Fibroblast of lung (primary cell): Measurements from ENCODE around the gene RASA3. TPM values are rescaled to one million over a fixed set of nuclear protein-coding genes. Genes with fewer than 3 reads are reported as not detected.

Experiments used
- DNase-seq, 2 donors: peaks; one replicate each; pipeline versions ENCODE4 v3.0.0 to v3.0.0-alpha.2; 2010; ENCODE audit warnings: low read depth in 2 of 2
- H2AFZ ChIP-seq: 2 replicates; pipeline ENCODE4 v1.5.1; 2012; ENCODE audit warnings: low read length, control low read depth, inconsistent platforms
- H3K27ac ChIP-seq: 2 replicates; pipeline ENCODE4 v1.5.1; 2011; ENCODE audit warnings: low read length, control low read depth; ENCODE audit not compliant: insufficient read depth
- H3K27me3 ChIP-seq: 2 replicates; pipeline ENCODE4 v1.5.1; 2011; ENCODE audit warnings: mild to moderate bottlenecking, low read length; ENCODE audit not compliant: control insufficient read depth, insufficient read depth
- H3K36me3 ChIP-seq: 2 replicates; pipeline ENCODE4 v1.5.1; 2011; ENCODE audit warnings: low read length; ENCODE audit not compliant: control insufficient read depth, insufficient read depth
- H3K4me1 ChIP-seq: 2 replicates; pipeline ENCODE4 v1.5.1; 2011; ENCODE audit warnings: low read length; ENCODE audit not compliant: control insufficient read depth, insufficient read depth; ENCODE audit errors: extremely low read depth
- H3K4me2 ChIP-seq: 2 replicates; pipeline ENCODE4 v1.5.1; 2011; ENCODE audit warnings: low read length, control low read depth; ENCODE audit not compliant: insufficient read depth; ENCODE audit errors: extremely low read depth
- H3K4me3 ChIP-seq, 4 experiments: fragments of 200-600 bp in 1 of 4; sonication (generic) in 1 of 4; replicated peaks in 1 of 4; 2 replicates each; pipeline ENCODE4 v1.5.1; 2011 to 2016; ENCODE audit warnings: low read length in 4 of 4, low read depth in 3 of 4, mild to moderate bottlenecking in 3 of 4, control low read depth in 2 of 4, inconsistent platforms in 1 of 4, mixed read lengths in 1 of 4; ENCODE audit not compliant: insufficient read depth in 1 of 4; ENCODE audit errors: control extremely low read depth in 1 of 4
- H3K79me2 ChIP-seq: 2 replicates; pipeline ENCODE4 v1.5.1; 2012; ENCODE audit warnings: mild to moderate bottlenecking, low read length, inconsistent platforms; ENCODE audit not compliant: control insufficient read depth, insufficient read depth
- H3K9ac ChIP-seq: 2 replicates; pipeline ENCODE4 v1.5.1; 2011; ENCODE audit warnings: mild to moderate bottlenecking, low read length, control low read depth; ENCODE audit not compliant: insufficient read depth
- H3K9me3 ChIP-seq: 2 replicates; pipeline ENCODE4 v1.5.1; 2012; ENCODE audit warnings: low read depth, low read length; ENCODE audit not compliant: control insufficient read depth, insufficient read depth
- H4K20me1 ChIP-seq: 2 replicates; pipeline ENCODE4 v1.5.1; 2011; ENCODE audit warnings: low read length; ENCODE audit not compliant: control insufficient read depth, insufficient read depth; ENCODE audit errors: extremely low read depth
- EZH2 ChIP-seq: IDR thresholded peaks from 2 replicates; pipeline ENCODE4 v1.5.1; 2012; ENCODE audit warnings: low read length, control low read depth, mild to moderate bottlenecking; ENCODE audit errors: missing control alignments
- polyA plus RNA-seq, 2 donors: library from polyadenylated mRNA; depleted of rRNA in 1 of 2; stranded (reverse) in 1 of 2; unstranded in 1 of 2; fragments of >200 nt; gene quantifications; 2 replicates each; pipeline ENCODE4 v1.2.1, GENCODE V29; 2011 to 2012; ENCODE audit warnings: missing spikeins in 1 of 2
- total RNA-seq: library from RNA; depleted of rRNA; stranded (reverse); fragments of >200 nt; gene quantifications from 2 replicates; pipeline ENCODE4 v1.2.1, GENCODE V29; 2014
- TF ChIP-seq, protein P1 (sequence below), 2 donors: IDR thresholded peaks in 1 of 2; conservative IDR thresholded peaks in 1 of 2; 1 replicate in 1 of 2; 2 replicates in 1 of 2; pipeline ENCODE4 v1.5.1; 2011 to 2012; ENCODE audit warnings: low read length in 2 of 2, control low read depth in 1 of 2, inconsistent platforms in 1 of 2, low read depth in 1 of 2, mild to moderate bottlenecking in 1 of 2

RASA3 gene
- total and polyA plus RNA-seq, 2 donors (not counting 1 experiment from before 2014, with no cell fraction given): 26.6 to 31.1 TPM

DNA sequence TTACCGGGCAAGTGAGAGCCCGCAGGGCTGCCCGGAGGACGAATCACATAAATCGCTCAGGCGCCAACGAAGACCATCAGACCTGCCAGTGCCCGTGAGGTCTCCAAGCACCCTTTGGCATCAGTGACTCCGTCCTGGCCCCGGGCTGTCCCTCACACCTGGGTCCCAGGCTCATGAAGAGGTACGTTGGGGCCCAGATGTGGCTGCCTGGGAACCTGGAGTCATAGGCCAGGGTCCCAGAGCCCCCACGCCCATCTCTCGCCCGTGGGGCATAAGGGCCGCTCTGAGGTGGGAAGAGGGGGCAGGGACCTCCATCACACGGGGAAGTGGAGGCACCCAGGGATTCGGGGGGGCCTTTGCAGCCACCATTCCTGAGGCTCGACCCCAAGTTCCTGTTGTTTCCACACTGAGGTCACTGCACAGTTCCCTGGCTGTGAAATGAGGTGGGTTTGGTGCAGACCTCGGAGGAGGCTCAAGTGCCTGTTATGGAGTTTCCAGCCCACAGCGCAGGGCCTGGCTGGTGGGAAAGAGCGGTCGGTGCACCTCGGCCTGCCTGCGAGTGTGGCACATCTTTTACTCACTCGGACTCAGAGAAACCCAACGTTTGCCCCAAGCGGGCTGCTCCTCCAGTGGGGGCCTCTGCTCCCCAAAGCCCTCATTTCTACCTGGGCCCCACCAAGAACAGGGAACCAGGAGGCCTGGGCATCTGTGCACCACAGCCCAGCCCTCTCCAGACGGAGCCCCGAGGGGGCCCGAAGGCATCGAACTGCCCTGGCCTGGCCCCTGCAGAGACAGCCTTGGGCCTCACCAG, 122.6 kb downstream of the RASA3 start:
- Histone ChIP-seq H3K79me2 (no peaks in the 10 kb centered on the region), H3K9me3 (no peaks in the 10 kb centered on the region), H3K27me3 (no peaks in the 10 kb centered on the region), H3K27ac (no peak overlapping the region), H3K4me2 (no peak overlapping the region), H3K4me1 (no peaks in the 10 kb centered on the region), H3K9ac (no peak overlapping the region), H3K4me3 (no peak overlapping the region), H2AFZ (no peak overlapping the region), H4K20me1 (no peaks in the 10 kb centered on the region), H3K36me3 (peaks cover 27% of the 10 kb centered on the region)
- TF ChIP-seq EZH2: no peak
- TF ChIP-seq, protein P1, sequence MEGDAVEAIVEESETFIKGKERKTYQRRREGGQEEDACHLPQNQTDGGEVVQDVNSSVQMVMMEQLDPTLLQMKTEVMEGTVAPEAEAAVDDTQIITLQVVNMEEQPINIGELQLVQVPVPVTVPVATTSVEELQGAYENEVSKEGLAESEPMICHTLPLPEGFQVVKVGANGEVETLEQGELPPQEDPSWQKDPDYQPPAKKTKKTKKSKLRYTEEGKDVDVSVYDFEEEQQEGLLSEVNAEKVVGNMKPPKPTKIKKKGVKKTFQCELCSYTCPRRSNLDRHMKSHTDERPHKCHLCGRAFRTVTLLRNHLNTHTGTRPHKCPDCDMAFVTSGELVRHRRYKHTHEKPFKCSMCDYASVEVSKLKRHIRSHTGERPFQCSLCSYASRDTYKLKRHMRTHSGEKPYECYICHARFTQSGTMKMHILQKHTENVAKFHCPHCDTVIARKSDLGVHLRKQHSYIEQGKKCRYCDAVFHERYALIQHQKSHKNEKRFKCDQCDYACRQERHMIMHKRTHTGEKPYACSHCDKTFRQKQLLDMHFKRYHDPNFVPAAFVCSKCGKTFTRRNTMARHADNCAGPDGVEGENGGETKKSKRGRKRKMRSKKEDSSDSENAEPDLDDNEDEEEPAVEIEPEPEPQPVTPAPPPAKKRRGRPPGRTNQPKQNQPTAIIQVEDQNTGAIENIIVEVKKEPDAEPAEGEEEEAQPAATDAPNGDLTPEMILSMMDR (conservative IDR thresholded peaks at IDR 0.05 in 1 of 2, IDR thresholded peaks at IDR 0.05 in 1 of 2; ENCODE audit: low read depth in 1 of 2, low read length in 2 of 2): no peak
- no peak for DNase-seq

DNA sequence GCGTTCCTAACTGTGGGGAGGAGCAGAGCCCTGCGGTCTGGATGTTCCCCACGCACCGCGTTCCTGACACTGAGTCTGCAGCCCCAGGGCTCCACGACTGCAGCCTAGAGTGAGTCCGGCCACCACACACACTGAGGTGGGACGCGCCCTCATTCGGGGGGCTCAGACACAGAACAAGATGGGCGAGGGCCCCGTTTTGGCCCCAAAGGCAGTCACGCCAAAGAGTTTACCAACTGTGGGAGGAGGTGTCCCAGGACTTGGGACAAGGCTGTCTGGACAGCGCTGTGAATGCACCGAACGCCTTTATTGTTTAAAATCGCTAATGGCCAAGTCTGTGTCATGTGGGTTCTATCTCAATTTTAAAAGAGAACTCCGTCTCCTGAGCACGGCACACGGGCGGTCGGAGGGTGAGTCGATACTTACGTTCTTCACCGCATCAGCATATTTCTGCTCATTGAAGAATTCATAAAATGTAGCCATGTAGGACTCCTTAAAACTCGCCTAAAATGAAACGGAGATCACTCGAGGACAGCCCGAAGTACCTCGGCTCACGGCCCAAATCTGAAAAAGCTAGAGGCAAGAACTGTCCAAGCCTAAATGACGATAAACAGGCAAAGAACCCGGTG, 123.3 kb downstream of the RASA3 start:
- no peak overlapping the region for H2AFZ ChIP-seq
- H3K4me2 ChIP-seq: no peak overlapping the region
- H3K27ac ChIP-seq: no peak overlapping the region
- TF ChIP-seq, protein P1 (conservative IDR thresholded peaks at IDR 0.05 in 1 of 2, IDR thresholded peaks at IDR 0.05 in 1 of 2; ENCODE audit: low read depth in 1 of 2, low read length in 2 of 2): no peak
- TF ChIP-seq EZH2: no peak
- H3K27me3 ChIP-seq: no peaks in the 10 kb centered on the region
- DNase-seq: no peak
- H3K9me3 ChIP-seq: no peaks in the 10 kb centered on the region
- H4K20me1 ChIP-seq: no peaks in the 10 kb centered on the region
- no peak overlapping the region for H3K4me3 ChIP-seq
- no peaks in the 10 kb centered on the region for H3K79me2 ChIP-seq
- peaks cover 24% of the 10 kb centered on the region for H3K36me3 ChIP-seq
- H3K9ac ChIP-seq: no peak overlapping the region
- no peaks in the 10 kb centered on the region for H3K4me1 ChIP-seq

DNA sequence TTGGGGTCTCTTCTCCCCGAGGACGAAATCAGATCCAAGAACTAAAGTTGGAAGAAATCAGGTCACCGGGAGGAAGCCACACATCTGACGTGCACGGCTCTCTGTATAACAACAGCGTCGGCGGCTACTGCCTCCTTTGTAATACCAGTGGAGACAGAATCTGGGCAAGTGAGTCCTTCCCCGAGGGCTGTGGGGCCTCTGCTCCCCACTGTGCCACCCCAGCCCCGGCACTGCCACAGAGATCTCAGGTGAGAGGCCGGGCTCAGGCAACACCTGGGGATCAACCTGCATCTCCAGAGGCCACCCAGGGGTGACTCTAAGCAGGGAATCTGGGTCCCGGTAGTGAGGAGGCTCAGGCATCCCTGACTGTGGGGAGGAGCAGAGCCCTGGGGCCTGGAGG, 124.9 kb downstream of the RASA3 start:
- Histone ChIP-seq H3K4me2 (no peak overlapping the region), H2AFZ (no peak overlapping the region), H3K4me3 (no peak overlapping the region), H4K20me1 (no peaks in the 10 kb centered on the region), H3K27ac (no peak overlapping the region), H3K36me3 (peaks cover 27% of the 10 kb centered on the region), H3K27me3 (no peaks in the 10 kb centered on the region), H3K4me1 (no peaks in the 10 kb centered on the region), H3K79me2 (no peaks in the 10 kb centered on the region), H3K9ac (no peak overlapping the region), H3K9me3 (no peaks in the 10 kb centered on the region)
- DNase-seq: no peak
- no peak for TF ChIP-seq EZH2
- TF ChIP-seq, protein P1 (conservative IDR thresholded peaks at IDR 0.05 in 1 of 2, IDR thresholded peaks at IDR 0.05 in 1 of 2; ENCODE audit: low read depth in 1 of 2, low read length in 2 of 2): no peak
